ENCODE data around the gene KIFC3.
"Not testable (repeated sequence)": the region's sequence is repeated elsewhere in the genome, so short reads cannot be mapped to it uniquely, and the experiment has no call there.

Gene KIFC3

GRCh38 chr16:57712569-57712968, 89.7 kb downstream of the KIFC3 start:
- not testable (repeated sequence) for H3K9me3 ChIP-seq (ENCODE audit: control insufficient read depth in 2 of 2, low read length in 2 of 2); H3K9ac ChIP-seq (ENCODE audit: low read length in 2 of 2)

GRCh38 chr16:57711993-57712392, 90.3 kb downstream of the KIFC3 start:
- H3K9ac ChIP-seq (ENCODE audit: low read length in 2 of 2): no peak overlapping the region
- H3K4me1 ChIP-seq (ENCODE audit: control insufficient read depth, insufficient read depth, low read length): no peaks in the 10 kb centered on the region
- no peaks in the 10 kb centered on the region for H3K36me3 ChIP-seq (ENCODE audit: control insufficient read depth in 2 of 2, insufficient read depth in 2 of 2, low read length in 2 of 2)
- peaks cover 0 to 9% of the 10 kb centered on the region in 2 donors for H3K27me3 ChIP-seq (ENCODE audit: control insufficient read depth in 1 of 2, insufficient read depth in 2 of 2, low read length in 2 of 2)
- no peak overlapping the region for H3K27ac ChIP-seq (ENCODE audit: low read length)
- H3K9me3 ChIP-seq (ENCODE audit: control insufficient read depth in 2 of 2, low read length in 2 of 2): no peaks in the 10 kb centered on the region
- H3K4me3 ChIP-seq (ENCODE audit: low read length in 2 of 2): no peak overlapping the region

More at GRCh38 chr16:57712569-57712968, 89.7 kb downstream of the KIFC3 start:
- H3K36me3 ChIP-seq (ENCODE audit: control insufficient read depth in 2 of 2, insufficient read depth in 2 of 2, low read length in 2 of 2); H3K27ac ChIP-seq (ENCODE audit: low read length); H3K4me3 ChIP-seq (ENCODE audit: low read length in 2 of 2); H3K4me1 ChIP-seq (ENCODE audit: control insufficient read depth, insufficient read depth, low read length); H3K27me3 ChIP-seq (ENCODE audit: control insufficient read depth in 1 of 2, insufficient read depth in 2 of 2, low read length in 2 of 2): not testable (repeated sequence)

GRCh38 chr16:57711346-57711745, 90.9 kb downstream of the KIFC3 start:
- Histone ChIP-seq H3K27ac (ENCODE audit: low read length) (no peak overlapping the region), H3K9me3 (ENCODE audit: control insufficient read depth in 2 of 2, low read length in 2 of 2) (no peaks in the 10 kb centered on the region), H3K27me3 (ENCODE audit: control insufficient read depth in 1 of 2, insufficient read depth in 2 of 2, low read length in 2 of 2) (peaks cover 0 to 7% of the 10 kb centered on the region in 2 donors), H3K4me1 (ENCODE audit: control insufficient read depth, insufficient read depth, low read length) (no peaks in the 10 kb centered on the region), H3K4me3 (ENCODE audit: low read length in 2 of 2) (no peak overlapping the region), H3K9ac (ENCODE audit: low read length in 2 of 2) (no peak overlapping the region), H3K36me3 (ENCODE audit: control insufficient read depth in 2 of 2, insufficient read depth in 2 of 2, low read length in 2 of 2) (no peaks in the 10 kb centered on the region)

- Histone ChIP-seq H3K27ac (ENCODE audit: low read length) (no peak overlapping the region), H3K9me3 (ENCODE audit: control insufficient read depth in 2 of 2, low read length in 2 of 2) (no peaks in the 10 kb centered on the region), H3K4me3 (ENCODE audit: low read length in 2 of 2) (no peak overlapping the region), H3K27me3 (ENCODE audit: control insufficient read depth in 1 of 2, insufficient read depth in 2 of 2, low read length in 2 of 2) (peaks cover 0 to 7% of the 10 kb centered on the region in 2 donors), H3K4me1 (ENCODE audit: control insufficient read depth, insufficient read depth, low read length) (no peaks in the 10 kb centered on the region), H3K36me3 (ENCODE audit: control insufficient read depth in 2 of 2, insufficient read depth in 2 of 2, low read length in 2 of 2) (no peaks in the 10 kb centered on the region), H3K9ac (ENCODE audit: low read length in 2 of 2) (no peak overlapping the region)
These were observed 92.6 kb downstream of the KIFC3 start for GRCh38 chr16:57709663-57710062.
